K562 (cell line): ENCODE data around the gene ROPN1B. TPM values are rescaled to one million over a fixed set of nuclear protein-coding genes. Genes with fewer than 3 reads are reported as not detected.
A peak's percentile ranks its signal among the peaks of the same experiment; 100 is the strongest.
"Not testable (repeated sequence)": the region's sequence is repeated elsewhere in the genome, so short reads cannot be mapped to it uniquely, and the experiment has no call there.

Source experiments
- ATAC-seq: fragments of 200-7000 bp; cut with Tn5 transposase; 3 replicates; pipeline ENCODE4 v1.9.1; 2020; ENCODE audit warnings: moderate library complexity
- BruUV-seq: library from RNA; stranded (reverse); fragments of 400-500 nt; replicated peaks from 2 replicates; lab custom pipeline; 2021; lab: Mats Ljungman, UMichigan
- CTCF ChIA-PET: fragments of 300-600 bp; formaldehyde crosslinking; extraction: SDS; loops from one replicate; lab custom pipeline; 2021; ENCODE audit warnings: low intra/inter-chr PET ratio; lab: Yijun Ruan, JAX
- POLR2A ChIA-PET: fragments of 300-600, 350-650 bp; sonication (Branson Sonifier 250); formaldehyde crosslinking; extraction: SDS; loops from one replicate; lab custom pipeline; 2021; ENCODE audit warnings: antibody characterized with exemption, inconsistent platforms; lab: Yijun Ruan, JAX
- DNase-seq, 4 experiments: peaks; one replicate each; pipeline versions ENCODE4 v3.0.0 to v3.0.0-alpha.2; 2011 to 2018; ENCODE audit warnings: low spot score in 3 of 4, mixed read lengths in 3 of 4; ENCODE audit errors: extremely low read depth in 1 of 4
- FAIRE-seq: peaks from 2 replicates; lab custom pipeline; 2011; peaks lifted over from hg19 to GRCh38; lab: Jason Lieb, UNC
- H2AFZ ChIP-seq: 2 replicates; pipeline ENCODE4 v1.6.0; 2011; ENCODE audit warnings: low read depth, low read length, control low read depth, inconsistent platforms
- H3K27ac ChIP-seq: fragments of 200-600 bp; 3 replicates; pipeline ENCODE4 v1.8.0; 2011; ENCODE audit warnings: low read depth, mild to moderate bottlenecking, control low read depth, inconsistent platforms, low read length, moderate library complexity, mixed read lengths; ENCODE audit errors: extremely low read depth
- H3K27me3 ChIP-seq, 2 experiments: fragments of 300-600 bp in 1 of 2; 2 replicates in 1 of 2; 3 replicates in 1 of 2; pipeline versions ENCODE4 v1.6.0 to v1.8.0; 2011; ENCODE audit warnings: inconsistent platforms in 2 of 2, low read length in 2 of 2, mild to moderate bottlenecking in 1 of 2, mixed read lengths in 1 of 2, moderate library complexity in 1 of 2; ENCODE audit not compliant: control insufficient read depth in 2 of 2, insufficient read depth in 2 of 2
- H3K36me3 ChIP-seq: fragments of 300-600 bp; 3 replicates; pipeline ENCODE4 v1.8.0; 2011; ENCODE audit warnings: mild to moderate bottlenecking, low read length, inconsistent platforms; ENCODE audit not compliant: control insufficient read depth, insufficient read depth
- H3K4me1 ChIP-seq, 2 experiments: fragments of 200-600 bp in 1 of 2; replicated peaks in 1 of 2; 2 replicates in 1 of 2; 3 replicates in 1 of 2; pipeline versions ENCODE4 v1.5.1 to v1.8.0; 2011; ENCODE audit warnings: inconsistent platforms in 2 of 2, low read length in 2 of 2, mild to moderate bottlenecking in 1 of 2, mixed read lengths in 1 of 2, moderate library complexity in 1 of 2; ENCODE audit not compliant: control insufficient read depth in 2 of 2, insufficient read depth in 2 of 2
- H3K4me2 ChIP-seq: 2 replicates; pipeline ENCODE4 v1.6.1; 2011; ENCODE audit warnings: low read length, control low read depth, inconsistent platforms, mixed read lengths; ENCODE audit not compliant: insufficient read depth
- H3K4me3 ChIP-seq: fragments of 200-600 bp; sonication (generic), shearing (Covaris generic); 2 replicates; pipeline ENCODE4 v1.5.1; 2016; ENCODE audit warnings: control low read depth, inconsistent platforms
- H3K79me2 ChIP-seq: fragments of 200-600 bp; 3 replicates; pipeline ENCODE4 v1.8.0; 2011; ENCODE audit warnings: low read length, inconsistent platforms; ENCODE audit not compliant: control insufficient read depth, insufficient read depth
- H3K9ac ChIP-seq, 2 experiments: 2 replicates each; pipeline versions ENCODE4 v1.6.0 to v1.6.1; 2011; ENCODE audit warnings: low read depth in 2 of 2, low read length in 2 of 2, control low read depth in 1 of 2, inconsistent platforms in 1 of 2, mild to moderate bottlenecking in 1 of 2, mixed read lengths in 1 of 2; ENCODE audit not compliant: insufficient read depth in 1 of 2
- H3K9me1 ChIP-seq: one replicate; pipeline ENCODE4 v1.6.0; 2011; ENCODE audit warnings: inconsistent platforms, mild to moderate bottlenecking, low read length, moderate library complexity; ENCODE audit not compliant: control insufficient read depth, insufficient read depth
- H3K9me3 ChIP-seq: replicated peaks from 2 replicates; pipeline ENCODE4 v1.5.1; 2011; ENCODE audit warnings: low read depth, low read length, inconsistent platforms; ENCODE audit not compliant: control insufficient read depth, insufficient read depth
- H4K20me1 ChIP-seq: replicated peaks from 2 replicates; pipeline ENCODE4 v1.6.1; 2011; ENCODE audit warnings: low read length, inconsistent platforms, mixed read lengths; ENCODE audit not compliant: control insufficient read depth, insufficient read depth
- FOXA3 ChIP-seq, 2 experiments: fragments of 450-650 bp in 1 of 2; sonication (generic) in 1 of 2; formaldehyde crosslinking; IDR thresholded peaks in 1 of 2; conservative IDR thresholded peaks in 1 of 2; 2 replicates each; pipeline versions ENCODE4 v1.4.0 to v1.8.0; 2020 to 2022; ENCODE audit warnings: mild to moderate bottlenecking in 2 of 2, missing genetic modification reagents in 1 of 2
- WGBS: fragments of 100-300 bp; shearing (Covaris generic); methylation state at CpG from one replicate; pipeline ENCODE4 v1.1.6; 2016; ENCODE audit warnings: low coverage, mixed read lengths; ENCODE audit not compliant: insufficient coverage; ENCODE audit errors: missing lambda C conversion rate; 5-methylcytosine and 5-hydroxymethylcytosine counted together
- in situ Hi-C: fragments of 300-500 bp; cut with MboI; formaldehyde crosslinking; loops from 4 replicates; pipeline ENCODE4 v1.15.0; 2018; ENCODE audit warnings: inconsistent platforms, mixed read lengths
- intact Hi-C: fragments of 100-400 bp; cut with micrococcal nuclease; formaldehyde crosslinking; loops from 2 replicates; pipeline ENCODE4 v1.14.2; 2022
- polyA plus RNA-seq, 8 experiments: library from polyadenylated mRNA; depleted of rRNA in 4 of 8; stranded (reverse) in 5 of 8; unstranded in 3 of 8; fragments of >200 nt; fragmentation: Nextera tagmentation in 2 of 8; fragmentation: Illumina TruSeq in 1 of 8; extraction: Ambion mirVana in 2 of 8; extraction: Trizol in 1 of 8; gene quantifications; 2 replicates each; pipeline versions ENCODE4 v1.2.1 to v1.2.3, GENCODE V29; 2011 to 2014; ENCODE audit warnings: inconsistent platforms in 1 of 8, missing spikeins in 1 of 8
- total RNA-seq, 7 experiments: library from RNA; depleted of rRNA in 6 of 7; stranded (reverse); fragments of >200 nt in 6 of 7; fragmentation: Illumina TruSeq in 2 of 7; extraction: Trizol in 2 of 7; gene quantifications; 2 replicates each; pipeline versions ENCODE4 v1.2.1 to v1.2.3, GENCODE V29; 2011 to 2021; ENCODE audit warnings: low replicate concordance in 1 of 7

The ROPN1B gene
- total and polyA plus RNA-seq, 9 of the 15 experiments (the other 6 are each of a cell fraction or from before 2014, with no cell fraction given) = not detected

GRCh38 chr3:125936891-125937290 lies 32.1 kb upstream of the ROPN1B start:
- H3K9ac ChIP-seq = not testable (repeated sequence)

GRCh38 chr3:125947806-125948205 lies 21.2 kb upstream of the ROPN1B start:
- ATAC-seq, in situ Hi-C loops, H3K9me3 ChIP-seq, CTCF ChIA-PET, BruUV-seq, intact Hi-C loops, H3K4me2 ChIP-seq, H4K20me1 ChIP-seq, DNase-seq, POLR2A ChIA-PET, H3K9ac ChIP-seq, H3K9me1 ChIP-seq, FAIRE-seq, H3K27ac ChIP-seq, H3K79me2 ChIP-seq, H3K4me1 ChIP-seq, H3K27me3 ChIP-seq, H3K4me3 ChIP-seq, H2AFZ ChIP-seq, H3K36me3 ChIP-seq: not testable (repeated sequence)
- 0% methylated on average over 2 of the region's 2 CpGs for WGBS

More at GRCh38 chr3:125936891-125937290, 32.1 kb upstream of the ROPN1B start:
- WGBS = no CpG with 5 or more reads among the region's 13 CpGs
- H3K27ac ChIP-seq, H3K9me3 ChIP-seq, CTCF ChIA-PET, BruUV-seq, intact Hi-C loops, H3K4me2 ChIP-seq, ATAC-seq, POLR2A ChIA-PET, H3K27me3 ChIP-seq, H3K4me3 ChIP-seq, H2AFZ ChIP-seq, in situ Hi-C loops, H3K79me2 ChIP-seq, H3K36me3 ChIP-seq, H4K20me1 ChIP-seq, DNase-seq, H3K9me1 ChIP-seq, FAIRE-seq, H3K4me1 ChIP-seq: not testable (repeated sequence)
- peak; percentile 38 to 65; a peak in 2 of 4 replicates for TF ChIP-seq FOXA3 (CRISPR knock-in tag; conservative IDR thresholded peaks at IDR 0.05 in 1 of 2, IDR thresholded peaks at IDR 0.05 in 1 of 2)

GRCh38 chr3:125948901-125949300 lies 20.1 kb upstream of the ROPN1B start:
- intact Hi-C loops, H3K4me1 ChIP-seq, ATAC-seq, H3K79me2 ChIP-seq, POLR2A ChIA-PET, H3K27ac ChIP-seq, H3K9ac ChIP-seq, H4K20me1 ChIP-seq, CTCF ChIA-PET, BruUV-seq, FAIRE-seq, H3K27me3 ChIP-seq, H2AFZ ChIP-seq, H3K9me1 ChIP-seq, in situ Hi-C loops, DNase-seq, H3K4me2 ChIP-seq, H3K9me3 ChIP-seq, H3K36me3 ChIP-seq, H3K4me3 ChIP-seq: not testable (repeated sequence)
- WGBS = 0% methylated on average over 1 of the region's 3 CpGs

- BruUV-seq, intact Hi-C loops: not testable (repeated sequence)
Observed at GRCh38 chr3:125951176-125951575, 17.8 kb upstream of the ROPN1B start.

More at GRCh38 chr3:125951176-125951575, 17.8 kb upstream of the ROPN1B start:
- DNase-seq, H2AFZ ChIP-seq, H3K79me2 ChIP-seq, H3K4me2 ChIP-seq, CTCF ChIA-PET, H3K27ac ChIP-seq, POLR2A ChIA-PET, H3K4me3 ChIP-seq, H4K20me1 ChIP-seq, H3K9me1 ChIP-seq, FAIRE-seq, in situ Hi-C loops, H3K9me3 ChIP-seq, H3K4me1 ChIP-seq, ATAC-seq, H3K36me3 ChIP-seq, H3K9ac ChIP-seq, H3K27me3 ChIP-seq: not testable (repeated sequence)
- 0% methylated on average over 3 of the region's 3 CpGs for WGBS
